HTR-8/SVneo (cell line): ENCODE results near the gene NLRP9.

ENCODE experiments used
- DNase-seq: peaks from one replicate; pipeline ENCODE4 v3.0.0; 2011; ENCODE audit warnings: low spot score, mixed read lengths; ENCODE audit not compliant: insufficient read length
- FAIRE-seq: peaks from 2 replicates; lab custom pipeline; 2011; peaks lifted over from hg19 to GRCh38; lab: Jason Lieb, UNC

Gene NLRP9

GRCh38 chr19:55690109-55690768 lies 48.0 kb downstream of the NLRP9 start:
- DNase-seq (no peak), FAIRE-seq (no peak)

GRCh38 chr19:55689411-55690108 lies 48.6 kb downstream of the NLRP9 start:
- FAIRE-seq (no peak), DNase-seq (no peak)

GRCh38 chr19:55688422-55689218 lies 49.6 kb downstream of the NLRP9 start:
- FAIRE-seq (no peak), DNase-seq (no peak)

GRCh38 chr19:55687281-55688201 lies 50.7 kb downstream of the NLRP9 start:
- DNase-seq = no peak
- no peak for FAIRE-seq

- no peak for DNase-seq
- no peak for FAIRE-seq
Observed at GRCh38 chr19:55686311-55687050, 51.7 kb downstream of the NLRP9 start.

- DNase-seq = no peak
- no peak for FAIRE-seq
Observed at GRCh38 chr19:55685776-55686175, 52.4 kb downstream of the NLRP9 start.

GRCh38 chr19:55684946-55685681 lies 53.1 kb downstream of the NLRP9 start:
- DNase-seq (no peak), FAIRE-seq (no peak)

- no peak for DNase-seq
- FAIRE-seq = no peak
Observed at GRCh38 chr19:55683449-55684261, 54.5 kb downstream of the NLRP9 start.

- FAIRE-seq (no peak), DNase-seq (no peak)
Observed at GRCh38 chr19:55681131-55682092, 56.8 kb downstream of the NLRP9 start.

- no peak for FAIRE-seq
- DNase-seq = no peak
Observed at GRCh38 chr19:55680339-55681130, 57.7 kb downstream of the NLRP9 start.

- DNase-seq (no peak), FAIRE-seq (no peak)
Observed at GRCh38 chr19:55679343-55680257, 58.6 kb downstream of the NLRP9 start.

GRCh38 chr19:55678121-55678671 lies 60.0 kb downstream of the NLRP9 start:
- no peak for DNase-seq
- FAIRE-seq = no peak

- DNase-seq = no peak
- FAIRE-seq = no peak
Observed at GRCh38 chr19:55677572-55678028, 60.6 kb downstream of the NLRP9 start.

GRCh38 chr19:55676889-55677505 lies 61.2 kb downstream of the NLRP9 start:
- no peak for DNase-seq
- no peak for FAIRE-seq
